Karpas-422 (cell line): ENCODE results near the gene DUSP8. TPM values are rescaled to one million over a fixed set of nuclear protein-coding genes. Genes with fewer than 3 reads are reported as not detected.

Source experiments
- DNase-seq: peaks from one replicate; pipeline ENCODE4 v3.0.0-alpha.2; 2015
- H2AFZ ChIP-seq: fragments of 200-600 bp; sonication (generic); 2 replicates; pipeline ENCODE4 v1.6.1; 2014; ENCODE audit warnings: antibody characterized with exemption, low read length, mixed read lengths
- H3K27ac ChIP-seq: fragments of 200-600 bp; sonication (generic); 2 replicates; pipeline ENCODE4 v1.5.1; 2014; ENCODE audit warnings: mild to moderate bottlenecking, low read length, moderate library complexity
- H3K27me3 ChIP-seq: fragments of 200-600 bp; sonication (generic); 2 replicates; pipeline ENCODE4 v1.6.1; 2014; ENCODE audit warnings: low read length, mixed read lengths
- H3K36me3 ChIP-seq: fragments of 200-600 bp; sonication (generic); 2 replicates; pipeline ENCODE4 v1.6.1; 2014; ENCODE audit warnings: low read length, mixed read lengths; ENCODE audit not compliant: insufficient read depth
- H3K4me1 ChIP-seq: fragments of 200-600 bp; sonication (generic); 2 replicates; pipeline ENCODE4 v1.6.1; 2014; ENCODE audit warnings: mild to moderate bottlenecking, low read length, mixed read lengths
- H3K4me2 ChIP-seq: fragments of 200-600 bp; sonication (generic); 2 replicates; pipeline ENCODE4 v1.6.1; 2014; ENCODE audit warnings: low read length, low read depth, mild to moderate bottlenecking; ENCODE audit not compliant: poor library complexity, severe bottlenecking
- H3K4me3 ChIP-seq: fragments of 200-600 bp; sonication (generic); 2 replicates; pipeline ENCODE4 v1.5.1; 2014; ENCODE audit warnings: mild to moderate bottlenecking, antibody characterized with exemption, low read length, mixed read lengths
- H3K79me2 ChIP-seq: fragments of 200-600 bp; sonication (generic); 2 replicates; pipeline ENCODE4 v1.6.1; 2014; ENCODE audit warnings: mild to moderate bottlenecking, low read length, mixed read lengths
- H3K9ac ChIP-seq: fragments of 200-600 bp; sonication (generic); 2 replicates; pipeline ENCODE4 v1.6.0; 2014; ENCODE audit warnings: low read length
- H3K9me2 ChIP-seq: fragments of 200-600 bp; sonication (generic), shearing (Covaris generic); replicated peaks from 2 replicates; pipeline ENCODE4 v1.6.0; 2014; ENCODE audit warnings: mild to moderate bottlenecking, low read length, moderate library complexity; ENCODE audit not compliant: insufficient read depth
- H3K9me3 ChIP-seq: fragments of 300-700, 200-600 bp; sonication (generic); 2 replicates; pipeline ENCODE4 v1.6.1; 2014; ENCODE audit warnings: low read length, mixed read lengths
- H4K20me1 ChIP-seq: fragments of 200-600 bp; sonication (generic); 2 replicates; pipeline ENCODE4 v1.6.1; 2014; ENCODE audit warnings: mild to moderate bottlenecking, antibody characterized with exemption, low read length, low read depth; ENCODE audit not compliant: insufficient read depth
- total RNA-seq: library from RNA; depleted of rRNA; stranded (reverse); fragments of >200 nt; shearing (Covaris generic); gene quantifications from 2 replicates; pipeline ENCODE4 v1.2.3, GENCODE V29; 2014; ENCODE audit warnings: low replicate concordance

Gene DUSP8
- total RNA-seq, 1 experiment from 2014 or later = not detected

DNA sequence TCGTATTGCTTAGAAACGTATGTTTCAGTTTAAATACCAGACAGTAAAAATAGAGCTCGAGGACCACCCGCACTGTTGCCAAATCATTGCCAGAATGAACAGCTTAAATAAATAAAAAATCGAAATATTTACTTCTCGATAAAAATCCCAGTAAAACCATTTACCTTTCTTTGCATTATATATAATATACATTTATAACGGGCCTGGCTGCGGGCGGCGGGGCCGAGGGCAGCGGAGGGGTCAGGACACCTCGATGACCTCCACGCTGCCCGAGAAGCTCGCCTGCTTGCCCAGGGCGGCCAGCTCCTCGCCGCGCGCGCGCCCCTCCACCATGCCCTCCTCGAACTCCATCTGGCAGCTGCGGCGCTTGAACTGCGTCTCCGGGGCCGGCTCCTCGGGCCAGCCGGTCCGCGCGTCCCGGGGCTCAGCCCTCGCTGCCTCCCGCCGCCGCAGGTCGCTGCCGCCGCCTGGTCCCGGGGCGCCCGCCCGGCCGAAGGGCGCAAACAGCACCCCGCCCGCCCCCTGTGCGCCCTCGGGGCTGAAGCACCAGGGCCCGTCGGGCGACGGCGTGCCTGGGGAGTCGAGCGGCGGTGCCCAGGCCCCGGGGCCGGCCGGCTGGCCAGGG lies 15.7 kb downstream of the DUSP8 start:
- Histone ChIP-seq H3K79me2 (no peaks in the 10 kb centered on the region), H3K36me3 (no peaks in the 10 kb centered on the region), H3K9me2 (no peaks in the 10 kb centered on the region), H3K4me1 (no peaks in the 10 kb centered on the region), H4K20me1 (no peaks in the 10 kb centered on the region; the same call in 1 of the 2 replicates), H3K4me2 (no peak overlapping the region), H3K4me3 (no peak overlapping the region), H2AFZ (no peak overlapping the region), H3K9ac (no peak overlapping the region), H3K9me3 (no peaks in the 10 kb centered on the region), H3K27ac (no peak overlapping the region), H3K27me3 (no peaks in the 10 kb centered on the region)
- no peak for DNase-seq

- Histone ChIP-seq H3K36me3 (no peaks in the 10 kb centered on the region), H3K79me2 (no peaks in the 10 kb centered on the region)
These were observed 16.3 kb downstream of the DUSP8 start for GRCh38 chr11:1555713-1556153.

DNA sequence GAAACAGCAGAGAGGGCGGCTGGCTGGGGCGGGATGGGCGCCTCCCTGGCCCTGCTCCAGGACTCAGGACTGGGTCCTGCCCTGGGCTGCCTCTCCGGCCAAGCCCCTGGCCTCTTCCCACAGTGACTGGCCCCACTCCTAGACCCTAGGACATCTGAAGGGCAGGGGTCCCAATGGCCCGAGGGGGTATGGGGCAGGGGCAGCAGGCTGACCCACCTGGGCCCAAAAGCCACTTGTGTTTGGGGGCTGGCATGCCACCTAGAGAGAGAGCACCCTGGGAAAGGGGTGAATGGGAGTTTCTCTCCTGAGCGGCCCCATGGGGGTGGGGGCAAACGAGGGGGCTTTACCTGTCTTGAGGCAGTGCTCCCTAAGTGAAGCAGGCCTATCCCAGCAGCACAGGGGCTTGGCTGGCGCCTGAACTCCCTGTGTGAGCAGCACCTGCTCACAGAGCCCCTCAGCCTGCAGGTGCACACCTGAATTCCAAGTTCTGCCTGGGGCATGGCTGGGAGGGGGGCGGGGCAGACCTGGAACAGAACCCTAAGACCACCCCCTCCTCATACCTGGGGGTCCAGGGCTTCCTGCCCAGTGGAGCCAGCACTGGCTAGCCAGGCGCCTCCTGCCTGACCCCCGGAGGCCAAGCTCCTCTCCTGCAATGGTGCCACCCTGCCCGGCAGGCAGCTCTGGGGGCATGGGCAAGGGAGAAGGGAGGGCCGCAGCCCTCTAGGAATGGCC lies 16.9 kb downstream of the DUSP8 start:
- Histone ChIP-seq H3K36me3 (no peaks in the 10 kb centered on the region), H3K4me3 (no peak overlapping the region), H3K9me2 (no peaks in the 10 kb centered on the region), H3K27me3 (no peaks in the 10 kb centered on the region), H3K27ac (no peak overlapping the region), H4K20me1 (no peaks in the 10 kb centered on the region; the same call in 1 of the 2 replicates), H2AFZ (no peak overlapping the region), H3K4me1 (no peaks in the 10 kb centered on the region), H3K9ac (no peak overlapping the region), H3K4me2 (no peak overlapping the region), H3K79me2 (no peaks in the 10 kb centered on the region), H3K9me3 (no peaks in the 10 kb centered on the region)
- no peak for DNase-seq

More at GRCh38 chr11:1555713-1556153, 16.3 kb downstream of the DUSP8 start:
- Histone ChIP-seq H3K9ac (no peak overlapping the region), H3K4me1 (no peaks in the 10 kb centered on the region), H3K4me3 (no peak overlapping the region), H3K4me2 (no peak overlapping the region), H3K9me3 (no peaks in the 10 kb centered on the region), H2AFZ (no peak overlapping the region), H3K27ac (no peak overlapping the region), H4K20me1 (no peaks in the 10 kb centered on the region; the same call in 1 of the 2 replicates), H3K9me2 (no peaks in the 10 kb centered on the region), H3K27me3 (no peaks in the 10 kb centered on the region)
- DNase-seq = no peak

DNA sequence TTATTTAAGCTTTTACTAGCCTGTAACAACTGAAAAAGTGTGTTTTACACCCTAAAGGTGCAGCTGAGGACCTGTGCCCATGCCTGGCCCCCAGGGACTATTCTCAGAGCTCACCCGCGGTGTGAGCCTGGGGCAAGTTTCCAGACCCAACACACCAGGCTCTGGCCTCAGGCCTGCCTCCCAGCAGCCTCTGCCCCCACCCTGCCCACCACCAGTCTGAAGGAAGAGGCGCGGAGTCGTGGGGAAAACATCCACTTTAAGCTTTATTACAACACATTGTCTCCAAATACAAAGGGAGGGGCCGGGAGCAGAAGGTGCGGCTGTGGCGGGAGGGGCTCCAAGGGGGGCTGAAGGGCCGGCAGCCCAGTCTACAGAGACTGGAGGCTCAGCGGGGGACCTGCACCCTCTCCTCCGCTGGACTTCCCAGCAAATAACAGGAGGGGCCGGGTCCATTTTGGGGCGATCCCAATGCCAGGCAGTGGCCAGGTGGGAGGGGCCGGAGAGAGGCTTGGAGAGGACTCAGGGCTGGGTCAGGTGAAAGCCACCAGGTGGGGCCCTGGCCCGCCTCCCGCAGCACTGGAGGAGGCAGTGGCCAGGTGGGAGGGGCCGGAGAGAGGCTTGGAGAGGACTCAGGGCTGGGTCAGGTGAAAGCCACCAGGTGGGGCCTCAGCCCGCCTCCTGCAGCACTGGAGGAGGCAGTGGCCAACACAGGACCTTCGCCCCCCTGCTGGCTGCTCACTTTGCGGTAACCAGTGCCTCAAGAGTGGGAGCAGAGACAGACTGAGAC lies 18.1 kb downstream of the DUSP8 start:
- H4K20me1 ChIP-seq = 0 out of 2 replicates have a peak, but pooled peaks cover 1% of the 10 kb centered on the region
- H2AFZ ChIP-seq = no peak overlapping the region
- H3K27ac ChIP-seq = no peak overlapping the region
- no peak overlapping the region for H3K9ac ChIP-seq
- no peaks in the 10 kb centered on the region for H3K79me2 ChIP-seq
- no peak overlapping the region for H3K4me3 ChIP-seq
- H3K9me3 ChIP-seq = no peaks in the 10 kb centered on the region
- H3K36me3 ChIP-seq = no peaks in the 10 kb centered on the region
- no peak for DNase-seq
- H3K4me1 ChIP-seq = no peaks in the 10 kb centered on the region
- no peaks in the 10 kb centered on the region for H3K9me2 ChIP-seq
- no peaks in the 10 kb centered on the region for H3K27me3 ChIP-seq
- H3K4me2 ChIP-seq = no peak overlapping the region

DNA sequence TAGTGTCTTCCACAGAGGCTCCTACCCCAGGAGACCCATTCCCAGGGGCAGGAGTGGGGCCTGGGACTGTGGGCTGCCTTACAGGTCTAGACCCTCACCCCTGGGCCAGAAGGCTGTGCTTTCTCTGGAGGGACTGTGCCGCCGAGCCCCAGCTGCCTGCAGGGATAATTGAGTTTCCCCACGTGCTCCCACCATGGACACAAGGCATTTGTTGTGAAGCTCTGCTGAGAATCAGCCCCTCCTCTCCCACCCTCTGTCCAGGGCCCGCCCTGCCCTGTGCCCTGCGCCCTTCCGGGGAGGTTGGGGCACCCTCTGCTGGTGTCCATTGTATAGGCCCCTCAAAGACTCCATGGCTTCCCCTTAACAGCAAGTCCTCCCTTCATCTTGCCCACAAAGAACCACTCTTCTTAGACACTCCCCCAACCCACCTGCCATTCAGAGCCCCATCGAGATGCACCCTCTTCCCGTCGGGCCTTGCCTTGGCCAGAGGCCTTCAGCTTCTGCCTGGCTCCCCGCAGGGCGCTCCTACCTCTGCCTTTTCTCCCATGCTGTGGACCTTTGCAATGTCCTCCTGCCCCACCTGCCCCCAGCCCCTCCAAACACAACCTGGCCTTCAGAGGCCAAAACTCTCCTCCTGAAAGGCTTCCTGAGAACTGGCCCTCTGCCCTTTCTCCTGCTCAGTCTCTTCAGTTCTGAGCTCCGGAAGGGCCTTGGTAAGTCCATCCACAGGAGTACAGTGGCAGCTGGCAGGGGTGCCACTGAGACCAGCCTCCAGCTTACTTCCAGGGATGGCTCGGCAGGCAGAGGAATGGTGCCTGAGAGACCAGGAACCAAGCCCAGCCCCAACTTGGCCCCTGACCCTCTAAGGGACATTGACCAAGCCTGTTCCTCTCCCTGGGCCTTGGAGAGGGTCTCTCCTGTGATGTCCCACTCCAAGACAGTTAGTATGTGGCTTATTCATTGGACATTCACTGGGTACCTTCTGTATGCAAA lies 22.4 kb downstream of the DUSP8 start:
- Histone ChIP-seq H3K36me3 (no peaks in the 10 kb centered on the region), H3K4me2 (no peak overlapping the region), H3K9me3 (no peaks in the 10 kb centered on the region), H3K4me1 (no peaks in the 10 kb centered on the region), H3K79me2 (no peaks in the 10 kb centered on the region), H3K27me3 (no peaks in the 10 kb centered on the region), H3K27ac (no peak overlapping the region), H3K9me2 (no peaks in the 10 kb centered on the region), H4K20me1 (peaks cover 15% of the 10 kb centered on the region; the same call in 1 of the 2 replicates), H2AFZ (no peak overlapping the region), H3K9ac (no peak overlapping the region), H3K4me3 (no peak overlapping the region)
- DNase-seq = no peak

GRCh38 chr11:1548221-1549070 lies 23.6 kb downstream of the DUSP8 start:
- peaks cover 15% of the 10 kb centered on the region; the same call in 1 of the 2 replicates for H4K20me1 ChIP-seq
- H3K36me3 ChIP-seq = no peaks in the 10 kb centered on the region
- no peak for DNase-seq
- H3K9me3 ChIP-seq = no peaks in the 10 kb centered on the region
- H3K9ac ChIP-seq = no peak overlapping the region
- H3K9me2 ChIP-seq = no peaks in the 10 kb centered on the region
- H3K4me2 ChIP-seq = no peak overlapping the region
- H3K79me2 ChIP-seq = no peaks in the 10 kb centered on the region
- H2AFZ ChIP-seq = no peak overlapping the region
- H3K27ac ChIP-seq = no peak overlapping the region
- no peaks in the 10 kb centered on the region for H3K4me1 ChIP-seq
- H3K27me3 ChIP-seq = no peaks in the 10 kb centered on the region
- H3K4me3 ChIP-seq = no peak overlapping the region

GRCh38 chr11:1547467-1548098 lies 24.5 kb downstream of the DUSP8 start:
- Histone ChIP-seq H3K36me3 (no peaks in the 10 kb centered on the region), H3K79me2 (no peaks in the 10 kb centered on the region), H3K4me3 (no peak overlapping the region), H3K9me3 (no peaks in the 10 kb centered on the region), H3K4me1 (no peaks in the 10 kb centered on the region), H3K27me3 (no peaks in the 10 kb centered on the region), H4K20me1 (peaks cover 15% of the 10 kb centered on the region; the same call in 1 of the 2 replicates), H3K27ac (no peak overlapping the region), H3K9ac (no peak overlapping the region), H3K9me2 (no peaks in the 10 kb centered on the region), H2AFZ (no peak overlapping the region), H3K4me2 (no peak overlapping the region)
- DNase-seq = no peak
